ENCODE data around the gene IKBKE. TPM values are rescaled to one million over a fixed set of nuclear protein-coding genes. Genes with fewer than 3 reads are reported as not detected.

The IKBKE gene
- total and polyA plus RNA-seq, 10 of the 15 experiments (the other 5 are each of a cell fraction or from before 2014, with no cell fraction given), result 12.8 to 35.1 (median 23.1) TPM

DNA sequence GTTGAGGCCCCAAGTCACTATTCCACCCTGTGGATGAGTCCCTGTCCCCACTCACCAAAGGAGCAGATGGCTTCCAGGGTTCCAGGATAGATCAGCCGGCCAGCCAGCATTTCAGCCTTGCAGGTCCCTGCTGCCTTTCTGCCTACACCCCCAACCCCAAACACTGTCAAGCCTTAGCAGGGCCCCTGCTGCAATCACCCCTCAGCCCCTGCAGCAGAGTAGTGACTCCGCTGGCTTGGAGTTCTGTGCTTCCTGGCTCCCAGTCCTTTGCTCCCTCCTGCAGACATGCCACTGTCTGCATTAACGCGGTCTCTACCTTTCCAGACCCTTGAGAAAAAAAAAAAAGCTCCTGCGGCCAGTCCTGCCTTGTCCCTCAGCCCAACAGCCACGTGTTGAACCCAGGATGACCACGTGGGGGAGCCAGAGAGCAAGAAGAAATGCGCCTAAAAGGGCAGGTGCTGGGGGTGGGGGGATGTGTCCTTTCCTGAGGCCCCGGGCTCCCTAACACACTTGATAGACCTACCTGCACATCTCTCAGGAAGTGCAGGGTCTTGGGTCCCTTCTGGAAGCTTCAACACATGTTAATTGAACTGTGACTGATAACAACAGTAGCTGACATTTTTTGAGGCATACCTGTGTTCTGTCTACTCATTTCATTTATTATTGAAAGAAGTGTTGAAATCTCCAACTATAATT is 74.4 kb downstream of the IKBKE start:
- FAIRE-seq (peak; percentile 66), DNase-seq (ENCODE audit: low read depth, low spot score) (no peak), ATAC-seq (peak; percentile 98)
- Histone ChIP-seq H3K27ac (ENCODE audit: control insufficient read depth, insufficient read depth) (no peak overlapping the region), H3K4me3 (no peak overlapping the region), H3K36me3 (ENCODE audit: control insufficient read depth in 2 of 2, insufficient read depth in 2 of 2, low read length in 1 of 2) (no peaks in the 10 kb centered on the region), H3K9ac (ENCODE audit: control insufficient read depth, insufficient read depth, low read length) (no peak overlapping the region), H2AFZ (ENCODE audit: control insufficient read depth, low read depth, low read length) (peak overlapping the region; percentile 25; the same call in 1 of the 2 replicates), H3K9me3 (replicated peaks; ENCODE audit: control insufficient read depth, insufficient read depth, low read length) (no peaks in the 10 kb centered on the region), H3K79me2 (ENCODE audit: control insufficient read depth, insufficient read depth, low read length) (no peaks in the 10 kb centered on the region), H4K20me1 (ENCODE audit: control insufficient read depth, insufficient read depth) (no peaks in the 10 kb centered on the region), H3K27me3 (replicated peaks in 1 of 2; ENCODE audit: control insufficient read depth in 2 of 2, insufficient read depth in 2 of 2, low read length in 1 of 2) (no peaks in the 10 kb centered on the region), H3K4me1 (ENCODE audit: control insufficient read depth, insufficient read depth, low read length) (no peaks in the 10 kb centered on the region; the same call in 1 of the 2 replicates), H3K4me2 (ENCODE audit: control insufficient read depth, insufficient read depth) (no peak overlapping the region)
- CTCF ChIA-PET, result interaction anchor here (0.6 to 9.4 kb wide), 43 partner anchors 10 to 478 kb away, joined by 3 to 440 read pairs (median 7); partner anchors contain the start of genes DYRK3, EIF2D and IKBKE
- in situ Hi-C loops (cut with MboI), result loop anchor here (5.0 kb wide), 1 partner anchor 38 kb away; no protein-coding TSS in a partner anchor
- intact Hi-C loops (cut with micrococcal nuclease; ENCODE audit: unreplicated experiment), result loop anchor here (1.0 to 2.0 kb wide), 2 partner anchors 39 to 66 kb away; no protein-coding TSS in a partner anchor
- RAD21 ChIA-PET (ENCODE audit: unreplicated experiment), result interaction anchor here (0.5 to 5.2 kb wide), 33 partner anchors 11 to 936 kb away, joined by 3 to 95 read pairs (median 9); partner anchors contain the start of genes DYRK3, IKBKE and RASSF5
- POLR2A ChIA-PET, result interaction anchor here (0.6 to 2.6 kb wide), 9 partner anchors 11 to 79 kb away, joined by 3 to 24 read pairs (median 6); no protein-coding TSS in a partner anchor
- BruUV-seq (replicated peaks), result no TSS peak
- WGBS (ENCODE audit: insufficient coverage, insufficient replicate concordance, low lambda C conversion rate, missing lambda C conversion rate), result 13% methylated on average over 9 of the region's 9 CpGs
- SMC1A ChIA-PET (ENCODE audit: uncharacterized antibody, unreplicated experiment), result interaction anchor here (0.6 to 10.8 kb wide), 38 partner anchors 8 to 637 kb away, joined by 3 to 311 read pairs (median 6); partner anchors contain the start of gene DYRK3
- TF ChIP-seq DPF2 (IDR thresholded peaks at IDR 0.05) (no peak), CREB1 (IDR thresholded peaks at IDR 0.05; ENCODE audit: low read depth) (no peak), BCL11A (IDR thresholded peaks at IDR 0.05; ENCODE audit: low read depth, low read length) (no peak), HDGF (IDR thresholded peaks at IDR 0.05) (0 out of 2 replicates have a peak, but pooled peaks have one; percentile 12), JUNB (IDR thresholded peaks at IDR 0.05) (no peak), SREBF2 (IDR thresholded peaks at IDR 0.05; ENCODE audit: low read length) (no peak), STAT3 (IDR thresholded peaks at IDR 0.05; ENCODE audit: low read depth, low read length) (no peak)
- TF ChIP-seq, protein P1, sequence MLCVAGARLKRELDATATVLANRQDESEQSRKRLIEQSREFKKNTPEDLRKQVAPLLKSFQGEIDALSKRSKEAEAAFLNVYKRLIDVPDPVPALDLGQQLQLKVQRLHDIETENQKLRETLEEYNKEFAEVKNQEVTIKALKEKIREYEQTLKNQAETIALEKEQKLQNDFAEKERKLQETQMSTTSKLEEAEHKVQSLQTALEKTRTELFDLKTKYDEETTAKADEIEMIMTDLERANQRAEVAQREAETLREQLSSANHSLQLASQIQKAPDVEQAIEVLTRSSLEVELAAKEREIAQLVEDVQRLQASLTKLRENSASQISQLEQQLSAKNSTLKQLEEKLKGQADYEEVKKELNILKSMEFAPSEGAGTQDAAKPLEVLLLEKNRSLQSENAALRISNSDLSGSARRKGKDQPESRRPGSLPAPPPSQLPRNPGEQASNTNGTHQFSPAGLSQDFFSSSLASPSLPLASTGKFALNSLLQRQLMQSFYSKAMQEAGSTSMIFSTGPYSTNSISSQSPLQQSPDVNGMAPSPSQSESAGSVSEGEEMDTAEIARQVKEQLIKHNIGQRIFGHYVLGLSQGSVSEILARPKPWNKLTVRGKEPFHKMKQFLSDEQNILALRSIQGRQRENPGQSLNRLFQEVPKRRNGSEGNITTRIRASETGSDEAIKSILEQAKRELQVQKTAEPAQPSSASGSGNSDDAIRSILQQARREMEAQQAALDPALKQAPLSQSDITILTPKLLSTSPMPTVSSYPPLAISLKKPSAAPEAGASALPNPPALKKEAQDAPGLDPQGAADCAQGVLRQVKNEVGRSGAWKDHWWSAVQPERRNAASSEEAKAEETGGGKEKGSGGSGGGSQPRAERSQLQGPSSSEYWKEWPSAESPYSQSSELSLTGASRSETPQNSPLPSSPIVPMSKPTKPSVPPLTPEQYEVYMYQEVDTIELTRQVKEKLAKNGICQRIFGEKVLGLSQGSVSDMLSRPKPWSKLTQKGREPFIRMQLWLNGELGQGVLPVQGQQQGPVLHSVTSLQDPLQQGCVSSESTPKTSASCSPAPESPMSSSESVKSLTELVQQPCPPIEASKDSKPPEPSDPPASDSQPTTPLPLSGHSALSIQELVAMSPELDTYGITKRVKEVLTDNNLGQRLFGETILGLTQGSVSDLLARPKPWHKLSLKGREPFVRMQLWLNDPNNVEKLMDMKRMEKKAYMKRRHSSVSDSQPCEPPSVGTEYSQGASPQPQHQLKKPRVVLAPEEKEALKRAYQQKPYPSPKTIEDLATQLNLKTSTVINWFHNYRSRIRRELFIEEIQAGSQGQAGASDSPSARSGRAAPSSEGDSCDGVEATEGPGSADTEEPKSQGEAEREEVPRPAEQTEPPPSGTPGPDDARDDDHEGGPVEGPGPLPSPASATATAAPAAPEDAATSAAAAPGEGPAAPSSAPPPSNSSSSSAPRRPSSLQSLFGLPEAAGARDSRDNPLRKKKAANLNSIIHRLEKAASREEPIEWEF (IDR thresholded peaks at IDR 0.05; ENCODE audit: insufficient replicate concordance, low read depth, low read length), result no peak
- TF ChIP-seq, protein P2, sequence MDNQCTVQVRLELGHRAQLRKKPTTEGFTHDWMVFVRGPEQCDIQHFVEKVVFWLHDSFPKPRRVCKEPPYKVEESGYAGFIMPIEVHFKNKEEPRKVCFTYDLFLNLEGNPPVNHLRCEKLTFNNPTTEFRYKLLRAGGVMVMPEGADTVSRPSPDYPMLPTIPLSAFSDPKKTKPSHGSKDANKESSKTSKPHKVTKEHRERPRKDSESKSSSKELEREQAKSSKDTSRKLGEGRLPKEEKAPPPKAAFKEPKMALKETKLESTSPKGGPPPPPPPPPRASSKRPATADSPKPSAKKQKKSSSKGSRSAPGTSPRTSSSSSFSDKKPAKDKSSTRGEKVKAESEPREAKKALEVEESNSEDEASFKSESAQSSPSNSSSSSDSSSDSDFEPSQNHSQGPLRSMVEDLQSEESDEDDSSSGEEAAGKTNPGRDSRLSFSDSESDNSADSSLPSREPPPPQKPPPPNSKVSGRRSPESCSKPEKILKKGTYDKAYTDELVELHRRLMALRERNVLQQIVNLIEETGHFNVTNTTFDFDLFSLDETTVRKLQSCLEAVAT (IDR thresholded peaks at IDR 0.05), result no peak
- TF ChIP-seq, protein P3, sequence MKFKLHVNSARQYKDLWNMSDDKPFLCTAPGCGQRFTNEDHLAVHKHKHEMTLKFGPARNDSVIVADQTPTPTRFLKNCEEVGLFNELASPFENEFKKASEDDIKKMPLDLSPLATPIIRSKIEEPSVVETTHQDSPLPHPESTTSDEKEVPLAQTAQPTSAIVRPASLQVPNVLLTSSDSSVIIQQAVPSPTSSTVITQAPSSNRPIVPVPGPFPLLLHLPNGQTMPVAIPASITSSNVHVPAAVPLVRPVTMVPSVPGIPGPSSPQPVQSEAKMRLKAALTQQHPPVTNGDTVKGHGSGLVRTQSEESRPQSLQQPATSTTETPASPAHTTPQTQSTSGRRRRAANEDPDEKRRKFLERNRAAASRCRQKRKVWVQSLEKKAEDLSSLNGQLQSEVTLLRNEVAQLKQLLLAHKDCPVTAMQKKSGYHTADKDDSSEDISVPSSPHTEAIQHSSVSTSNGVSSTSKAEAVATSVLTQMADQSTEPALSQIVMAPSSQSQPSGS (IDR thresholded peaks at IDR 0.05; ENCODE audit: low read length), result no peak
- TF ChIP-seq, protein P4, sequence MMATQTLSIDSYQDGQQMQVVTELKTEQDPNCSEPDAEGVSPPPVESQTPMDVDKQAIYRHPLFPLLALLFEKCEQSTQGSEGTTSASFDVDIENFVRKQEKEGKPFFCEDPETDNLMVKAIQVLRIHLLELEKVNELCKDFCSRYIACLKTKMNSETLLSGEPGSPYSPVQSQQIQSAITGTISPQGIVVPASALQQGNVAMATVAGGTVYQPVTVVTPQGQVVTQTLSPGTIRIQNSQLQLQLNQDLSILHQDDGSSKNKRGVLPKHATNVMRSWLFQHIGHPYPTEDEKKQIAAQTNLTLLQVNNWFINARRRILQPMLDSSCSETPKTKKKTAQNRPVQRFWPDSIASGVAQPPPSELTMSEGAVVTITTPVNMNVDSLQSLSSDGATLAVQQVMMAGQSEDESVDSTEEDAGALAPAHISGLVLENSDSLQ (IDR thresholded peaks at IDR 0.05), result no peak

Measured in GM12878 (cell line).